Ascending aorta (tissue), 2 donors: ENCODE data around the gene ABCF2. TPM values are rescaled to one million over a fixed set of nuclear protein-coding genes. Genes with fewer than 3 reads are reported as not detected.

ENCODE experiments used
- DNase-seq, 2 donors: peaks; one replicate each; pipeline ENCODE4 v3.0.0-alpha.2; 2019; ENCODE audit warnings: low spot score in 2 of 2
- H3K27ac ChIP-seq, 2 donors: fragments of 200-600 bp; sonication (generic); one replicate each; pipeline ENCODE4 v1.5.1; 2016 to 2017; ENCODE audit warnings: mild to moderate bottlenecking in 1 of 2
- H3K27me3 ChIP-seq: fragments of 200-600 bp; sonication (generic); one replicate; pipeline ENCODE4 v1.5.1; 2017
- H3K36me3 ChIP-seq, 2 donors: fragments of 200-600 bp; sonication (generic); one replicate each; pipeline ENCODE4 v1.5.1; 2016
- H3K4me1 ChIP-seq, 2 donors: fragments of 200-600 bp; sonication (generic); one replicate each; pipeline ENCODE4 v1.5.1; 2016 to 2017; ENCODE audit warnings: mild to moderate bottlenecking in 1 of 2
- H3K4me3 ChIP-seq, 2 donors: fragments of 200-600 bp; sonication (generic); one replicate each; pipeline ENCODE4 v1.5.1; 2016 to 2017; ENCODE audit warnings: mild to moderate bottlenecking in 1 of 2
- H3K9me3 ChIP-seq, 2 donors: fragments of 200-600 bp; sonication (generic); one replicate each; pipeline ENCODE4 v1.5.1; 2016
- intact Hi-C: fragments of 100-400 bp; cut with DNase I; formaldehyde crosslinking; loops from one replicate; pipeline ENCODE4 v1.15.1; 2023
- total RNA-seq: library from RNA; depleted of rRNA; stranded (reverse); fragments of >200 nt; gene quantifications from one replicate; pipeline ENCODE4 v1.1.0, GENCODE V29; 2016
- TF ChIP-seq, protein P1 (sequence below), 3 experiments: fragments of 200-600 bp in 2 of 3; fragments of 450-650 bp in 1 of 3; sonication (generic) in 2 of 3; IDR thresholded peaks; one replicate each; pipeline ENCODE4 v1.5.1; 2016 to 2019; ENCODE audit warnings: antibody characterized with exemption in 3 of 3, mild to moderate bottlenecking in 1 of 3, moderate library complexity in 1 of 3

Gene ABCF2
- total RNA-seq, 1 donor from 2014 or later = 85.3 TPM

DNA sequence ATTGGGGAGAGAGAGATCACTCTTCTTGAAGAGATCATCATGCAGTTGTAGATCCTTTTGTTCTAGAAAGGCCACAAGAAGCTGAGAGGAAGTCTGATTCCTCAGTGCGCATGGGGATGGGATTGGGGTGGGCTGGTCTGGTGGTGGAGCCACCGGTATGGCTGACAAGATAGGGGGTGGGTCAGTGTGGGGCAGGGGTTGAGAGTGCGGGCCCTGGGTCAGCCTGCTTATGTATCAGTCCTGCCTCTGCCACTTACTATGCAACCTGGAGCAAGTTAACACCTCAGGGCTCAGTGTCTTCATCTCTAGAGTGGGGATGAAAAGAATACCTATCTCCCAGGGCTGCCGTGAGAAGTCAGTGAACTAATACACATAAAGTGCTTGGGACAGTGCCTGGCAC is 13.5 kb upstream of the ABCF2 start:
- H3K27me3 ChIP-seq = no peaks in the 10 kb centered on the region
- no peak for DNase-seq

DNA sequence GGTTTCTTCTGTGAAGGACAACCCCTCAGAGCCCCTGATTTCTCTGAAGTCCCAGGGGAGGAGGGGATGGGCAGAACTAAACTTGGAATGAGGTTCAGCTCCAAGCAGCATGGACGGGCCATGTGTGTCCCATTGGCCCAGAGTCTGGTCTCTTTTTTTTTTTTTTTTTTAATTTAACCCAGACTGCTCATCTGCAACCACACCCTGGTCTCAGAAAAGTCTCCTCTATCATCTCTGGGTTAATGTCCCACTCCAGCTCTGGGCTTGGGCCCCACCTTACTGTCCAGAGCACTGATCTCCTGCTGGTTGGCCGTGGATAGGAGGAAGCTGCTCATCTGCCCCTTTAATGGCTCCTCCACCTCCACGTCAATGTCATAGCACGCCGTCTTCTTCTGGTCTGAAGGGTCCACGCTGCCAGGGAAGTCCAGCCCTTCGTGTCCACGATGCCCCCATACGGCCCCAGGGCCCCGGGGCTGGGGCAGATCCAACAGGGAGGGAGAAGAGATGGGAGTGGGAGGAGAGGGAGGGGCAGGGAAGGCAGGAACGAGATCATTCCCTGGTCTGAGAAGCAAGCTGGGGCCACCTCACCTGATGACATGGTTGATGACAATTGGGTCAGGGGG is 12.9 kb upstream of the ABCF2 start:
- no peaks in the 10 kb centered on the region for H3K9me3 ChIP-seq
- no peak overlapping the region for H3K4me3 ChIP-seq
- intact Hi-C loops = loop anchor here (10.0 kb wide), 3 partner anchors 265 to 635 kb away; partner anchors contain the start of gene PRKAG2
- H3K27me3 ChIP-seq = no peaks in the 10 kb centered on the region
- TF ChIP-seq, protein P1, sequence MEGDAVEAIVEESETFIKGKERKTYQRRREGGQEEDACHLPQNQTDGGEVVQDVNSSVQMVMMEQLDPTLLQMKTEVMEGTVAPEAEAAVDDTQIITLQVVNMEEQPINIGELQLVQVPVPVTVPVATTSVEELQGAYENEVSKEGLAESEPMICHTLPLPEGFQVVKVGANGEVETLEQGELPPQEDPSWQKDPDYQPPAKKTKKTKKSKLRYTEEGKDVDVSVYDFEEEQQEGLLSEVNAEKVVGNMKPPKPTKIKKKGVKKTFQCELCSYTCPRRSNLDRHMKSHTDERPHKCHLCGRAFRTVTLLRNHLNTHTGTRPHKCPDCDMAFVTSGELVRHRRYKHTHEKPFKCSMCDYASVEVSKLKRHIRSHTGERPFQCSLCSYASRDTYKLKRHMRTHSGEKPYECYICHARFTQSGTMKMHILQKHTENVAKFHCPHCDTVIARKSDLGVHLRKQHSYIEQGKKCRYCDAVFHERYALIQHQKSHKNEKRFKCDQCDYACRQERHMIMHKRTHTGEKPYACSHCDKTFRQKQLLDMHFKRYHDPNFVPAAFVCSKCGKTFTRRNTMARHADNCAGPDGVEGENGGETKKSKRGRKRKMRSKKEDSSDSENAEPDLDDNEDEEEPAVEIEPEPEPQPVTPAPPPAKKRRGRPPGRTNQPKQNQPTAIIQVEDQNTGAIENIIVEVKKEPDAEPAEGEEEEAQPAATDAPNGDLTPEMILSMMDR (IDR thresholded peaks at IDR 0.05) = no peak
- DNase-seq = no peak
- H3K36me3 ChIP-seq = peaks cover 67 to 68% of the 10 kb centered on the region in 2 donors
- peaks cover 6 to 12% of the 10 kb centered on the region in 2 donors for H3K4me1 ChIP-seq
- no peak overlapping the region for H3K27ac ChIP-seq

More for the DNA sequence above, 13.5 kb upstream of the ABCF2 start:
- Histone ChIP-seq H3K27ac (no peak overlapping the region), H3K4me3 (no peak overlapping the region), H3K36me3 (peaks cover 61 to 62% of the 10 kb centered on the region in 2 donors), H3K9me3 (no peaks in the 10 kb centered on the region), H3K4me1 (peaks cover 12 to 16% of the 10 kb centered on the region in 2 donors)
- TF ChIP-seq, protein P1 (IDR thresholded peaks at IDR 0.05) = no peak
- intact Hi-C loops = loop anchor here (10.0 kb wide), 3 partner anchors 264 to 634 kb away; partner anchors contain the start of gene PRKAG2

GRCh38 chr7:151238924-151239836 is 12.2 kb upstream of the ABCF2 start:
- no peak overlapping the region for H3K4me3 ChIP-seq
- H3K36me3 ChIP-seq = peaks cover 70 to 73% of the 10 kb centered on the region in 2 donors

DNA sequence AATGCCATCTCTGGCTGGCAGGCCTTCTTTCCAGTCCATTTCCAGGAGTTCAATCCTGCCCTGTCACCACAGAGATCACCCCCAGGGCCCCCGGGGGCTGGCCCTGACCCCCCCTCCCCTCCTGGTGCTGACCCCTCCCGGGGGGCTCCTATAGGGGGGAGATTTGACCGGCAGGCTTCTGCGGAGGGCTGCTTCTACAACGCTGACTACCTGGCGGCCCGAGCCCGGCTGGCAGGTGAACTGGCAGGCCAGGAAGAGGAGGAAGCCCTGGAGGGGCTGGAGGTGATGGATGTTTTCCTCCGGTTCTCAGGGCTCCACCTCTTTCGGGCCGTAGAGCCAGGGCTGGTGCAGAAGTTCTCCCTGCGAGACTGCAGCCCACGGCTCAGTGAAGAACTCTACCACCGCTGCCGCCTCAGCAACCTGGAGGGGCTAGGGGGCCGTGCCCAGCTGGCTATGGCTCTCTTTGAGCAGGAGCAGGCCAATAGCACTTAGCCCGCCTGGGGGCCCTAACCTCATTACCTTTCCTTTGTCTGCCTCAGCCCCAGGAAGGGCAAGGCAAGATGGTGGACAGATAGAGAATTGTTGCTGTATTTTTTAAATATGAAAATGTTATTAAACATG is 11.3 kb upstream of the ABCF2 start:
- no peak for DNase-seq
- intact Hi-C loops = no loop called here
- peaks cover 70 to 73% of the 10 kb centered on the region in 2 donors for H3K36me3 ChIP-seq

More at GRCh38 chr7:151238924-151239836, 12.2 kb upstream of the ABCF2 start:
- H3K9me3 ChIP-seq = no peaks in the 10 kb centered on the region
- H3K27ac ChIP-seq = no peak overlapping the region
- peaks cover 0 to 5% of the 10 kb centered on the region in 2 donors for H3K4me1 ChIP-seq
- no peak for DNase-seq
- intact Hi-C loops = no loop called here
- TF ChIP-seq, protein P1 (IDR thresholded peaks at IDR 0.05) = no peak
- H3K27me3 ChIP-seq = no peaks in the 10 kb centered on the region

More for the DNA sequence above, 11.3 kb upstream of the ABCF2 start:
- Histone ChIP-seq H3K4me1 (peaks cover 4 to 7% of the 10 kb centered on the region in 2 donors), H3K27me3 (no peaks in the 10 kb centered on the region), H3K9me3 (no peaks in the 10 kb centered on the region), H3K27ac (no peak overlapping the region), H3K4me3 (no peak overlapping the region)
- TF ChIP-seq, protein P1 (IDR thresholded peaks at IDR 0.05) = no peak
